Endodermal cell (in vitro differentiated cells): Measurements from ENCODE around the gene TTC13. TPM values are rescaled to one million over a fixed set of nuclear protein-coding genes. Genes with fewer than 3 reads are reported as not detected.

ENCODE experiments used
- DNase-seq: peaks from one replicate; pipeline ENCODE4 v3.0.0-alpha.2; 2017
- H3K27ac ChIP-seq: 2 replicates; pipeline ENCODE4 v1.5.1; 2013; ENCODE audit warnings: mild to moderate bottlenecking, low read depth, low read length, moderate library complexity
- H3K27me3 ChIP-seq: 2 replicates; pipeline ENCODE4 v1.6.1; 2013; ENCODE audit warnings: mild to moderate bottlenecking, low read length, moderate library complexity; ENCODE audit not compliant: insufficient read depth, control insufficient read depth, poor library complexity, severe bottlenecking
- H3K36me3 ChIP-seq: 2 replicates; pipeline ENCODE4 v1.7.0; 2013; ENCODE audit warnings: mild to moderate bottlenecking, low read length, moderate library complexity; ENCODE audit not compliant: control insufficient read depth, insufficient read depth
- H3K4me1 ChIP-seq: one replicate; pipeline ENCODE4 v1.7.0; 2013; ENCODE audit warnings: low read length; ENCODE audit not compliant: control insufficient read depth, insufficient read depth
- H3K4me3 ChIP-seq: 2 replicates; pipeline ENCODE4 v1.5.1; 2013; ENCODE audit warnings: mild to moderate bottlenecking, low read length, moderate library complexity
- H3K9ac ChIP-seq: 2 replicates; pipeline ENCODE4 v1.6.1; 2013; ENCODE audit warnings: mild to moderate bottlenecking, low read length, moderate library complexity; ENCODE audit not compliant: poor library complexity, severe bottlenecking; ENCODE audit errors: extremely low read depth
- H3K9me3 ChIP-seq: 2 replicates; pipeline ENCODE4 v1.6.1; 2013; ENCODE audit warnings: mild to moderate bottlenecking, low read length, moderate library complexity; ENCODE audit not compliant: control insufficient read depth
- H3K27ac Mint-ChIP-seq: 2 replicates; pipeline ENCODE4 v1.8.0; 2020; ENCODE audit warnings: mixed read lengths
- H3K27me3 Mint-ChIP-seq: 2 replicates; pipeline ENCODE4 v1.8.0; 2021; ENCODE audit warnings: mild to moderate bottlenecking, mixed read lengths; ENCODE audit not compliant: insufficient read depth
- H3K36me3 Mint-ChIP-seq: 2 replicates; pipeline ENCODE4 v1.8.0; 2020; ENCODE audit warnings: low read depth, mixed read lengths
- H3K4me1 Mint-ChIP-seq: 2 replicates; pipeline ENCODE4 v1.8.0; 2020; ENCODE audit warnings: mixed read lengths
- H3K4me3 Mint-ChIP-seq: 2 replicates; pipeline ENCODE4 v1.8.0; 2020; ENCODE audit warnings: mild to moderate bottlenecking, moderate library complexity, mixed read lengths
- H3K9me3 Mint-ChIP-seq: 2 replicates; pipeline ENCODE4 v1.8.0; 2020; ENCODE audit warnings: mild to moderate bottlenecking, mixed read lengths
- CTCF ChIP-seq: fragments of 200-600 bp; sonication (generic); conservative IDR thresholded peaks from 2 replicates; pipeline ENCODE4 v1.5.0; 2021; ENCODE audit warnings: antibody characterized with exemption, mild to moderate bottlenecking
- WGBS, 2 experiments: methylation state at CpG; one replicate each; pipeline versions ENCODE4 v1.1.5 to v1.1.7; 2013; ENCODE audit warnings: missing lambda C conversion rate in 2 of 2, mixed read lengths in 1 of 2; ENCODE audit not compliant: insufficient coverage in 1 of 2, insufficient read length in 1 of 2; 5-methylcytosine and 5-hydroxymethylcytosine counted together
- total RNA-seq, 2 donors: library from RNA; stranded (reverse); fragmentation: NEBNext Ultra II Directional in 1 of 2; extraction: Animal tissue kit (Norgen Biotek cat#: 25700) in 1 of 2; gene quantifications; 2 replicates in 1 of 2; 3 replicates in 1 of 2; pipeline ENCODE4 v1.2.1, GENCODE V29; 2021

The TTC13 gene
- total RNA-seq, 2 donors from 2014 or later, result 12.4 to 14.5 TPM

GRCh38 chr1:230939806-230940489, 38.7 kb downstream of the TTC13 start:
- Histone ChIP-seq H3K4me3 (no peak overlapping the region), H3K9me3 (no peaks in the 10 kb centered on the region), H3K36me3 (peaks cover 3% of the 10 kb centered on the region), H3K27me3 (no peaks in the 10 kb centered on the region), H3K4me1 (no peaks in the 10 kb centered on the region), H3K27ac (no peak overlapping the region), H3K9ac (no peak overlapping the region)
- 92 to 100% methylated on average over 2 to 4 of the region's 4 CpGs for WGBS, 2 experiments
- Mint-ChIP-seq H3K27me3 (no peaks in the 10 kb centered on the region), H3K4me3 (no peak overlapping the region), H3K36me3 (peaks cover 1% of the 10 kb centered on the region), H3K9me3 (no peaks in the 10 kb centered on the region), H3K4me1 (peaks cover 5% of the 10 kb centered on the region), H3K27ac (no peak overlapping the region)
- DNase-seq, result no peak
- no peak for TF ChIP-seq CTCF

- H3K27ac ChIP-seq, result no peak overlapping the region
- Mint-ChIP-seq H3K9me3 (no peaks in the 10 kb centered on the region), H3K36me3 (no peaks in the 10 kb centered on the region), H3K27me3 (no peaks in the 10 kb centered on the region), H3K27ac (no peak overlapping the region), H3K4me3 (no peak overlapping the region), H3K4me1 (peaks cover 5% of the 10 kb centered on the region)
- DNase-seq, result no peak
- H3K27me3 ChIP-seq, result no peaks in the 10 kb centered on the region
- H3K4me1 ChIP-seq, result no peaks in the 10 kb centered on the region
- TF ChIP-seq CTCF, result no peak
- no peak overlapping the region for H3K4me3 ChIP-seq
- H3K36me3 ChIP-seq, result no peaks in the 10 kb centered on the region
- no peak overlapping the region for H3K9ac ChIP-seq
- 65 to 90% methylated on average over 2 of the region's 2 CpGs for WGBS, 2 experiments
- no peaks in the 10 kb centered on the region for H3K9me3 ChIP-seq
Measured at GRCh38 chr1:230938924-230939368, 39.7 kb downstream of the TTC13 start.

DNA sequence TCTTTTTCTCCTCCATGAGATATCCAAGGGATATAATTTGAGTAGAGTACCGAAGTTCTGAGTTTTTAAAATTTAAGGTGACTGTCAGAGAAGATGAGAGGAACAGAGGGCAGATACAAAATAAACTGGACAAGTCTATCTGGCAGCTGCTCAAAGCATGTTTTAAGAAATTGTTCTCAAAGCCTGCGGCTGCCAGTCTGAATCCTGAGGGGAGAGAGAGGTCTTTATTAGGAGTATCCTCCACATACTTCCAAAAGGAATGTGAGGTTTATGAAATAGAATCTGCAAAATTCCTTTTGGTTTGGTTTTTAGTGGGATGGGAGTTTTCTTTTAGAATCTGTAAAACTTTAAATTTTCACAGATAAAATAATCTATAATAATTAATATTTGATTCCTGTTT, 41.3 kb downstream of the TTC13 start:
- H3K27me3 Mint-ChIP-seq, result no peaks in the 10 kb centered on the region
- peaks cover 5% of the 10 kb centered on the region for H3K4me1 Mint-ChIP-seq
- Histone ChIP-seq H3K36me3 (peaks cover 5% of the 10 kb centered on the region), H3K4me3 (no peak overlapping the region), H3K9ac (no peak overlapping the region), H3K9me3 (no peaks in the 10 kb centered on the region), H3K27me3 (no peaks in the 10 kb centered on the region), H3K4me1 (no peaks in the 10 kb centered on the region), H3K27ac (no peak overlapping the region)
- no peak for DNase-seq
- H3K36me3 Mint-ChIP-seq, result no peaks in the 10 kb centered on the region
- WGBS, 2 experiments, result 92 to 100% methylated on average over 2 of the region's 2 CpGs
- H3K27ac Mint-ChIP-seq, result no peak overlapping the region
- no peak for TF ChIP-seq CTCF
- H3K4me3 Mint-ChIP-seq, result no peak overlapping the region
- H3K9me3 Mint-ChIP-seq, result no peaks in the 10 kb centered on the region
